T47D (cell line): ENCODE results near the gene CCL19.
A peak's percentile ranks its signal among the peaks of the same experiment; 100 is the strongest.

ENCODE experiments used
- DNase-seq, 2 experiments: peaks; one replicate each; pipeline versions ENCODE4 v3.0.0 to v3.0.0-alpha.2; 2011 to 2012; ENCODE audit warnings: low read depth in 1 of 2, low spot score in 1 of 2
- JUND ChIP-seq: IDR thresholded peaks from 2 replicates; pipeline ENCODE4 v1.6.1; 2012; ENCODE audit warnings: low read depth
- in situ Hi-C: cut with HindIII; loops from 2 replicates; pipeline ENCODE4 v1.10.0; 2016; ENCODE audit warnings: low sequenced_read_pairs, low pct_unique_long_range_greater_than_20kb

Gene CCL19

DNA sequence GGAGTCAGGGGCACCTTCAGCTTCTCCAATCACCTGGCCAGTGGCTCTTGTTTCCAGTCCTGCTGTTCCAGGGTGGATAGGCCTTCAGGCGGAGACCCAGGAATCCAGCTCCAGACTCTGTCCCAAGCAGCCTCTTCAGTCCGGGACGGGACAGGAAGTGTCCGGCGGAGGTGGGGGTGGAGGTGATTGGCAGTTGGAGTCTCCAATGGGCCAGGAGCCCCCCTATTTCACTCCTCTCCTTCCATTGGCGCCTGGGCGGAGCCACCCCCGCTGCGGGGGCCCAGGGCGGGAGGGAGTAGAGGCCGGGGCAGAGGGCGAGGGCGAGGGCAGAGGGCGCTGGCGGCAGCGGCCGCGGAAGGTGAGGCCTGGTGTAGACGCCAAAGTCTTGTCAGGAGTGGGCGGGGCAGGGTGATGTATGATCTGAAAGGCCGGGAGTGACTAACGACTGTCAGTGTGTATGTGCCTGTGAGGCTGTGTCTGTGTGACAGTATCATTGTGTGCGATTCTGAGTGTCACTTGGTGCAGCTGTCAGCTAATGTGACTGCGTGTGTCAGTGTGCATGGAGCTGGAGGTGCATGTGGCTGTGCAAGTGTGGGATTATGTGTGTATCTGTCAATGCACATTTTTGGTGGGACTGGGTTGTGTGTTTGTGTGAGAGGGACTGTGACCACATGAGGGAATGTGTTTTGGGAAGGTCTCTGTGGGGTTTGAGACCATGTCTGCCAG is 39.0 kb downstream of the CCL19 start, which contains the start of gene IL11RA:
TSS of gene IL11RA (plus strand) at position 310 of the 726 bp plus-strand sequence. CDS start 3,033 bp downstream, outside the sequence.
- no peak for TF ChIP-seq JUND
- in situ Hi-C loops: no loop called here
- peak; percentile 83 to 92 for DNase-seq

GRCh38 chr9:34651321-34651720 is 39.8 kb downstream of the CCL19 start:
- no peak for TF ChIP-seq JUND
- in situ Hi-C loops: no loop called here
- DNase-seq: no peak

GRCh38 chr9:34650816-34651215 is 40.3 kb downstream of the CCL19 start:
- in situ Hi-C loops: no loop called here
- no peak for DNase-seq
- TF ChIP-seq JUND: no peak

- no peak for TF ChIP-seq JUND
- no peak for DNase-seq
- in situ Hi-C loops: no loop called here
Observed at GRCh38 chr9:34648673-34649072, 42.4 kb downstream of the CCL19 start.

DNA sequence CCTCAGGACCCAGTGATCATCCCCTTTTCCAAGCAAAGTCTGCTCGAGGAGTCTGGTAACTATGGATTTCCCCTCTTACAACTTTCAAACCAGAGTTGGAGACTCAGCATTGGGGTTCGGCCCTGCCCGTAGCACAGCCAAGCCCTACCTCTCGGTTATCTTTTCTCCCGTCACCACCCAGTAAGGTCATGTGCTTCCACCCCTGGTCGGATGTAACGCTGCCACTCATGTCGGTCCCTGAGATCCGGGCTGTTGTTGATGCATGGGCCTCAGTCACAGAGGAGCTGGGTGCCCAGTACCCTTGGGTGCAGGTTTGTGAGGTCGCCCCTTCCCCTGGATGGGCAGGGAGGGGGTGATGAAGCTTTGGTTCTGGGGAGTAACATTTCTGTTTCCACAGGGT is 43.4 kb downstream of the CCL19 start:
- no peak for TF ChIP-seq JUND
- no peak for DNase-seq
- in situ Hi-C loops: no loop called here

DNA sequence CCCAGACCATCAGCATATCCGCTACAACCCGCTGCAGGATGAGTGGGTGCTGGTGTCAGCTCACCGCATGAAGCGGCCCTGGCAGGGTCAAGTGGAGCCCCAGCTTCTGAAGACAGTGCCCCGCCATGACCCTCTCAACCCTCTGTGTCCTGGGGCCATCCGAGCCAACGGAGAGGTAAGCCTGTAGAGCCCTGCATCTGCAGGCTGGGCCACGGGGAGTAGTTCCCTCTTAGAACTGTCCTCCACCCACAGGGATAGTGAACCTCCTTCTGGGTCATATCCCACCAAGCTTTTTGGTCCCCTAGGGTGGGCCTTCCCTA is 44.0 kb downstream of the CCL19 start:
- TF ChIP-seq JUND: no peak
- in situ Hi-C loops: no loop called here
- DNase-seq: no peak

- no peak for TF ChIP-seq JUND
- in situ Hi-C loops: no loop called here
- peak; percentile 75 to 87 for DNase-seq
Observed at GRCh38 chr9:34646211-34647083, 44.6 kb downstream of the CCL19 start, which contains the start of gene GALT. Gene GALT, plus strand, starts transcription at chr9:34646675. Its CDS starts 30 bp downstream, at chr9:34646705.

DNA sequence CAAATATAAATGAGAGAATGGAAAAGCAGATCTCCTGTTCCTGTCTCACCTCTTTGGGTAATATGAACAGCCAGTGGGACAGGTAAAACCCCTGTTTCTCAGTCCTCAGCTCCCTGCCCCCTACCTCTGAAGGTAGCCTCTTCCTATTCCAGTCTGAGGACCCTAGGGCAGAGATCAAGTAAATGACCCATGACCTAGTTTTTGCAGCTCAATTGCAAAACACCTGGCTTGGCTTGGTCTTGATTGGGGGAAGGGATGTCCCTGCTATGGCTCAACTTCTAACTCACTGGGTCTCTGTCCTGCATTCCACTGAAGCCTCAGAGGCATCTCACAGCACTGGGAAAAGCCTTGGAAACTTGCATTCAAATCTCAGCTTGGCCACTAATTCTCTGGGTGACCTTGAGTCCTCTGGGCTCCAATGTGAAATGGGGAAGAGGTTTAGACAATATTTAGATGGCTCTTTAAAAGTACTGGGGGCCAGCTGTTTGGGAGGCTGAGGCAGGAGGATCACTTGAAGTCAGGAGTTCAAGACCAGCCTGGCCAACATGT is 46.2 kb downstream of the CCL19 start:
- TF ChIP-seq JUND: no peak
- in situ Hi-C loops: no loop called here
- no peak for DNase-seq

- in situ Hi-C loops: no loop called here
- no peak for TF ChIP-seq JUND
- no peak for DNase-seq
Observed at GRCh38 chr9:34642679-34643078, 48.4 kb downstream of the CCL19 start.
